NCI-H1105 (cell line): ENCODE measurements around the gene ADCYAP1R1.
"Not testable (repeated sequence)": the region's sequence is repeated elsewhere in the genome, so short reads cannot be mapped to it uniquely, and the experiment has no call there.

Experiments used
- DNase-seq: peaks from one replicate; lab custom pipeline; 2025; lab: John Stamatoyannopoulos, UW

ADCYAP1R1 gene

DNA sequence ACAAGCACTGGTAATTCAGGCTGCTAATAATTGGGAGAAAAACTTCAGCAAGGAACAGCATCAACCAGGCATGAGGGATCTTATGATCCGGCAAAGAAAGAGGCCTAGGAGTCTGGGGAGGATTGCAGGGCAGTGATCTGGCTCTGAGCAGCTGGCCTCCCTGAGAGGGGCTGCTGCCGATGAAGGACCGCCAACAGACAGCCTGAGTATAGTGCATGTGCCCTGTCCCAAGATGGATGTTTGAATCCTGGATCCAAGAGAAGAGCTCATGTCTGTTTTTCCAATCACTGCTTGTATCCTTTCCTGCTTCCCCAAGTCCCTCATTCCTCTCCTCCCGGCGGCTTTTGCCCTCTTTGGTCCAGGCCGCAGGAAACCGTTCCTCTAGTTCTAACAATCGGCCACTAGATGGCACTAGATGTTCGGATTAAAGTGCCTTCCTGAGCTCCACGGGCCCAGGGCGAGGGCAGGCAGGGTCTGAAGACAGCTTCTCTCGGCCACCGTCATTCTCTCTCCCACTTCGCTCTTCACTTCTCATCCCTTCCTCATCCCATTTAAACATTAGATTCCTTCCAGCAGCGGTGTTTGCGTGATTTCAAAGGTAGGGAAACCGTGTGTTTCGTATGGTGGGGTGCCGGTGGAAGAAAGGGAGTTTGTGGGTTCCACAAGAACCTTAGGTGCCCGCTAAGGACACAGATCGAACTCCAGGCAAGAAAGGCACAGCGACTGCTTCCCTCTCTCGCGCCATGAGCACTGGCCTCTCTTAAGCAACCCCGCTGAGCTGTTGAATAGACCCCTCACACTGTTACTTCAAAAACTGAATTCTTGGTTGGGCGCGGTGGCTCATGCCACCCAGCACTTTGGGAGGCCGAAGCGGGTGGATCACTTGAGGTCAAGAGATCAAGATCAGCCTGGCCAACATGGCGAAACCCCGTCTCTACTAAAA is 82.4 kb downstream of the ADCYAP1R1 start:
- DNase-seq: peak; percentile 75

DNA sequence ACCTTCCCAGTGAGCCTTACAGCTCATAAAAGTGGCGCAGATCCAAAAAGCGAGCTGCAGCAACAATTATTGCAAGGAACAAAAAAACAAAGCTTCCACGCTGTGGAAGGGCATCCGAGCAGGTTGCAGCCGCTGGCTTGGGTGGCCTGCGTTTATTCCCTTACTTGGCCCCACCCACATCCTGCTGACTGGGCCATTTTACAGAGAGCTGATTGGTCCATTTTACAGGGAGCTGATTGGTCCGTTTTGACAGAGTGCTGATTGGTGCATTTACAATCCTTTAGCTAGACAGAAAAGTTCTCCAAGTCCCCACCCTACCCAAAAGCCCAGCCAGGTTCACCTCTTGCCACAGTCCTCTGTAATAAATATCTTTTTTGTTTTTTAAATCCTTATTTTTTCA is 85.1 kb downstream of the ADCYAP1R1 start:
- no peak for DNase-seq

DNA sequence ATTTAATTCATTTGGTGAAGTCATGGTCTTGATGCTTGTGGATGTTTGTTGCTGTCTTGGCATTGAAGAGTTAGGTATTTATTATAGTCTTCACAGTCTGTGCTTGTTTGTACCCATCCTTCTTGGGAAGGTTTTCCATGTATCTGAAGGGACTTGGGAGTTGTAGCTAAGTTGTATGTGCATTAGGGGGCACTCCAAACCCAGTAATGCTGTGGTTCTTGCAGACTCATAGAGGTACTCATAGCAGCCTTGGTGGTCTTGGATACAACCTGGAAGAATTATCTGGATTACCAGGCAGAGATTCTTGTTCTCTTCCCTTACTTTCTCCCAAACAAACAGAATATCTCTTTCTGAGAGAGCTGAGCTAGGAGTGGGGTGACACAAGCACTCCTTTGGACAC is 93.2 kb downstream of the ADCYAP1R1 start:
- no peak for DNase-seq

DNA sequence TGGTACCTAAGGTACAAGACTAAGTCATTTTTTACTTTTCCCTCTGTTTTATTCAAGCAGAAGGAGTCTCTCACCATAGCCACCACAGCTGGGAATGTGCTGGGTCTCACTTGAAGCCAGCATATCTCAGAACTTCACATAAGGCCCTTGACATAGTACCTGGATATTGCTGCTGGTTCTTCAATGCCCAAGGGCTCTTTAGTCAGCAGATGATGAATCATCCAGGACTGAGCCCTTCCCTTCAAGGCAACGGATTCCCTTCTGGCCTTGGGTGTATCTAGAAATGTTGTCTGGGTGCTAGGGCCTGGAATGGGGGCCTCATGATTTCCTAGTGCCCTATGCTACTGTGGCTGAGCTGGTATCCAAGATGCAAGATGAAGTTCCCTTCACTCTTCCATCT is 93.9 kb downstream of the ADCYAP1R1 start:
- DNase-seq: no peak

DNA sequence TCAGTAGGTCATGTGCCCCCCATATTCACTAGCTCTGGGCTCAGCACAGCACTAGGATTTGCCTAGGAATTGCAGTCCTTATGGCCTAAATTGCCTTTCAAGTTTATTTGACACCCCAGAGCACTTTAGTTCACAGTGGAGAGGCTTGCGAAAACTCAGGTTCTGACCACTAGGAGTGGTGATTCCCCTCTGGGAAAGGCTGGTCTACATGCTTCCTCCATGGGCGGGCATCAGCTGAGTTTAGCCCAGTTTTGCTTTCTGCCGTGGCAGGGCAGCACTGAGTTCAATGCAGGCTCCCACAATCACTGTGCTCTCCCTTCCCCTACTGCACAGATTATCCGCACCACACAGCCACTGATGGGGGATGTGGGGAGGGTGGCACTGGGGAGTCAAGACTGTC is 94.4 kb downstream of the ADCYAP1R1 start:
- DNase-seq: no peak

DNA sequence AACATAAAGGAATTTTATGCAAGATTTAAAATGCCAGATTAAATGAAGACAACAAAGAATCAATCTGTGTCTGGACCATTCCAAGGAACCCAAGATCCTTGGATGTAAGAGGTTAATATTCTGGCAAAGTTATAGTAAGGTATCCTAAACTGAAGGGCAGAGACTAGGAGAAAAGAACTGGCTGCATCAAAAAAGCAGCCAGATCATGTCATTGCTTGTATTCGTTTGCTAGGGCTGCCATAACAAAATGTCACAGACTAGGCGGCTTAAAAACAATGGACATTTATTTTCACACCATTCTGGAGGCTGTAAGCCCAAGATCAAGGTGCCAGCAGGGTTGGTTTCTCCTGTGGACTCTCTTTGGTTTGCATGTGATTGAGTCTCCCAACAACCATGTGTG is 99.7 kb downstream of the ADCYAP1R1 start:
- no peak for DNase-seq

DNA sequence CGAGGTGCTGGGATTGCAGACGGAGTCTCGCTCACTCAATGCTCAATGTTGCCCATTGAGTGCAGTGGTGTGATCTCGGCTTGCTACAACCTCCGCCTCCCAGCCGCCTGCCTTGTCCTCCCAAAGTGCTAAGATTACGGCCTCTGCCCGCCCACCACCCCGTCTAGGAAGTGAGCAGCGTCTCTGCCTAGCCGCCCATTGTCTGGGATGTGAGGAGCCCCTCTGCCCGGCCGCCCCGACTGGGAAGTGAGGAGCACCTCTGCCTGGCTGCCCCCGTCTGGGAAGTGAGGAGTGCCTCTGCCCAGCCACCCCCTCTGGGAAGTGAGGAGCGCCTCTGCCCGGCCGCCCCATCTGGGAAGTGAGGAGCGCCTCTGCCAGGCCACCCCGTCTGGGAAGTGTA is 101.2 kb downstream of the ADCYAP1R1 start:
- not testable (repeated sequence) for DNase-seq

DNA sequence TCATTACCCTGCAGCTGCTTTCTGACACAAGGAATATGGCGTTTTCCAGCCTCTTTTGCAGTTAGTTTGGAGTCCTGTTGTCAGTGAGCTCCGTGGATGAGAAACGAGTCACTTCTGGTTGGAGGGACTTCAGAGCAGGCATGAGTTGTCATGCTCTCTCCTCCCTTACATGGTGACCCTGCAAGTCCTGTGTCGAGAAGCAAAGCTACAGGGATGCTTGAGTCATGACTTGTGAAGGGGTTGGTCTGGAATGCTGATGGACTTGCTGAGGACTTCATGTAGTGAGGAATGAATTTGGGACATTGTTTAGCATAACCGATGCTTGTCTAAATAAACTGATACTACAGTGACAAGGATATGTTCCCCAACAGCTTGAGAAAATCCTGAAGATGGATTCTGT is 108.8 kb downstream of the ADCYAP1R1 start:
- no peak for DNase-seq
